Activated naive CD8-positive, alpha-beta T cell (primary cell): ENCODE measurements around the gene TXNL1.
"Not testable (repeated sequence)": the region's sequence is repeated elsewhere in the genome, so short reads cannot be mapped to it uniquely, and the experiment has no call there.

Experiments used
- H3K27ac Mint-ChIP-seq: one replicate; pipeline ENCODE4 v1.8.0; 2021; ENCODE audit warnings: mixed read lengths
- H3K27me3 Mint-ChIP-seq: one replicate; pipeline ENCODE4 v1.8.0; 2021; ENCODE audit warnings: mixed read lengths
- H3K36me3 Mint-ChIP-seq: one replicate; pipeline ENCODE4 v1.8.0; 2021; ENCODE audit warnings: mixed read lengths
- H3K4me1 Mint-ChIP-seq: one replicate; pipeline ENCODE4 v1.8.0; 2021; ENCODE audit warnings: low read depth, mixed read lengths
- H3K4me3 Mint-ChIP-seq: one replicate; pipeline ENCODE4 v1.8.0; 2021; ENCODE audit warnings: mild to moderate bottlenecking, mixed read lengths
- H3K9me3 Mint-ChIP-seq: one replicate; pipeline ENCODE4 v1.8.0; 2021; ENCODE audit warnings: low read depth, mixed read lengths

Gene TXNL1

GRCh38 chr18:56638232-56639103, at the start of gene TXNL1:
TXNL1 (minus strand) TSS chr18:56638592; CDS start chr18:56638440, 152 bp downstream.
- H3K27me3 Mint-ChIP-seq: no peaks in the 10 kb centered on the region
- peaks cover 45% of the 10 kb centered on the region for H3K4me1 Mint-ChIP-seq
- H3K36me3 Mint-ChIP-seq: peaks cover 9% of the 10 kb centered on the region
- no peaks in the 10 kb centered on the region for H3K9me3 Mint-ChIP-seq
- H3K27ac Mint-ChIP-seq: peak within 1 kb of the TSS; percentile 94
- H3K4me3 Mint-ChIP-seq: peak within 1 kb of the TSS; percentile 100

DNA sequence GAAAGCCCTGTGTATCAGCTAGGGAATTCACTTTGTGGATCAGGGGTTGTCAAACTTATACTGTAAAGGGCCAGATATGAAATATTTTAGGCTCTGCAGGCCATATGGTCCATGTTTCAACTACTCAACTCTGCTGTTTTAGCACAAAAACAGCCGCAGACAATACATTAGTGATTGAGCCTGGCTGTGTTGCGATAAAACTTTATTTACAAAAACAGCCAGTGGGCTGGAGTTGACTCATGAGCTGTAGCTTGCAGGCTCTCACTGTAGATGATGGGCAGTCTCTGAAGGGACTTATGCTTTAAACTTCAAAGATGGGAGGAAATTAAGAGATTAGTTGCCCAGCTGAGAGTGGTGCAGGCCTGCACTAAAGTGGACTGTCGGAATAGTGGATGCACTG, 45.9 kb upstream of the TXNL1 start:
- H3K4me1 Mint-ChIP-seq: no peaks in the 10 kb centered on the region
- no peak overlapping the region for H3K27ac Mint-ChIP-seq
- H3K9me3 Mint-ChIP-seq: no peaks in the 10 kb centered on the region
- H3K36me3 Mint-ChIP-seq: peaks cover 2% of the 10 kb centered on the region
- no peak overlapping the region for H3K4me3 Mint-ChIP-seq
- no peaks in the 10 kb centered on the region for H3K27me3 Mint-ChIP-seq

GRCh38 chr18:56678836-56679565, 40.6 kb upstream of the TXNL1 start:
- Mint-ChIP-seq H3K9me3 (no peaks in the 10 kb centered on the region), H3K36me3 (peaks cover 18% of the 10 kb centered on the region), H3K4me1 (no peaks in the 10 kb centered on the region), H3K4me3 (no peak overlapping the region), H3K27me3 (no peaks in the 10 kb centered on the region), H3K27ac (no peak overlapping the region)

DNA sequence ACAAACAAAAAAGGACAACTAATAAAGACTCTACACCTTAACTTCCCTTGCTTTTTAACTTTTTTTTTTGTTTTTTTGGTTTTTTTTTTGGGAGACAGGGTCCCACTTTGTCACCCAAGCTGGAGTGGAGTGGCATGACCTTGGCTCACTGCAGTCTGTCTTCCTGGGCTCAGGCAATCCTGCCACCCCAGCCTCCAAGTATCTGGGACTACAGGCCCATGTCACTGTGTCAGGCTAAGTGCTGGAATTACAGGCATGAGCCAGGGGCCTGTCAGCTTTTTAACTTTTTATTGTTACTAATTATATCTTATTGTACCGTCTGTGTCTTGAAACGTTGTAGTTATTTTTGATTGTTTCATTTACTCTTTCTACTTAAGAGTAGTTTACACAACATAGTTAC, 38.2 kb upstream of the TXNL1 start:
- Mint-ChIP-seq H3K9me3 (no peaks in the 10 kb centered on the region), H3K4me3 (no peak overlapping the region), H3K27me3 (no peaks in the 10 kb centered on the region), H3K4me1 (peaks cover 2% of the 10 kb centered on the region), H3K36me3 (peaks cover 18% of the 10 kb centered on the region), H3K27ac (no peak overlapping the region)

GRCh38 chr18:56672981-56673380, 34.6 kb upstream of the TXNL1 start:
- H3K9me3 Mint-ChIP-seq: no peaks in the 10 kb centered on the region
- H3K27me3 Mint-ChIP-seq: no peaks in the 10 kb centered on the region
- H3K36me3 Mint-ChIP-seq: peaks cover 14% of the 10 kb centered on the region
- H3K27ac Mint-ChIP-seq: no peak overlapping the region
- H3K4me3 Mint-ChIP-seq: no peak overlapping the region
- peaks cover 27% of the 10 kb centered on the region for H3K4me1 Mint-ChIP-seq

GRCh38 chr18:56672391-56672790, 34.0 kb upstream of the TXNL1 start:
- no peaks in the 10 kb centered on the region for H3K9me3 Mint-ChIP-seq
- no peaks in the 10 kb centered on the region for H3K27me3 Mint-ChIP-seq

DNA sequence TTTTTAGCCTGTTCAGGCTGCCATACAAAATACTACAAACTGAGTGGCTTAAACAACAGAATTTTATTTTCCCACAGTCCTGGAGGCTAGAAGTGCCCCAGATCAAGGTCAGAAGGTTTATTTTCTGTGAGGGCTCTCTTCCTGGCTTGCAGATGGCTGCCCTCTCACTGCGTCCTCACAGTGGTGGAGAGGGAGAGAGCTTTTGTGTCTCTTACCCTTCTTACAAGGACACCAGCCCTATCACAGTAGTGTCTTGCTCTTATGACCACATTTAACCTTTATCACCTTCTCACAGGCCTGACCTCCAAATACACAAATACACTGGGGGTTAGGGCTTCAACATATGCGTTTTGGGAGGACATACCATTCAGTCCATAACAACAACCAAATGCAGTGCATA, 24.5 kb upstream of the TXNL1 start:
- Mint-ChIP-seq H3K9me3 (no peaks in the 10 kb centered on the region), H3K36me3 (peaks cover 13% of the 10 kb centered on the region), H3K27ac (no peak overlapping the region), H3K27me3 (no peaks in the 10 kb centered on the region), H3K4me3 (no peak overlapping the region), H3K4me1 (peaks cover 54% of the 10 kb centered on the region)

More at GRCh38 chr18:56672391-56672790, 34.0 kb upstream of the TXNL1 start:
- no peak overlapping the region for H3K27ac Mint-ChIP-seq
- peaks cover 33% of the 10 kb centered on the region for H3K4me1 Mint-ChIP-seq
- no peak overlapping the region for H3K4me3 Mint-ChIP-seq
- H3K36me3 Mint-ChIP-seq: peaks cover 9% of the 10 kb centered on the region

- H3K36me3 Mint-ChIP-seq: peaks cover 13% of the 10 kb centered on the region
- H3K9me3 Mint-ChIP-seq: no peaks in the 10 kb centered on the region
- peaks cover 50% of the 10 kb centered on the region for H3K4me1 Mint-ChIP-seq
- no peak overlapping the region for H3K27ac Mint-ChIP-seq
- no peaks in the 10 kb centered on the region for H3K27me3 Mint-ChIP-seq
- H3K4me3 Mint-ChIP-seq: no peak overlapping the region
These were observed 24.1 kb upstream of the TXNL1 start for GRCh38 chr18:56662502-56662901.

- peaks cover 45% of the 10 kb centered on the region for H3K4me1 Mint-ChIP-seq
- H3K27me3 Mint-ChIP-seq: no peaks in the 10 kb centered on the region
- no peaks in the 10 kb centered on the region for H3K9me3 Mint-ChIP-seq
- H3K27ac Mint-ChIP-seq: no peak overlapping the region
- H3K36me3 Mint-ChIP-seq: peaks cover 13% of the 10 kb centered on the region
- no peak overlapping the region for H3K4me3 Mint-ChIP-seq
These were observed 23.6 kb upstream of the TXNL1 start for GRCh38 chr18:56662063-56662408.

- no peak overlapping the region for H3K27ac Mint-ChIP-seq
- no peaks in the 10 kb centered on the region for H3K9me3 Mint-ChIP-seq
- no peaks in the 10 kb centered on the region for H3K27me3 Mint-ChIP-seq
- peaks cover 44% of the 10 kb centered on the region for H3K4me1 Mint-ChIP-seq
- H3K4me3 Mint-ChIP-seq: no peak overlapping the region
- peaks cover 13% of the 10 kb centered on the region for H3K36me3 Mint-ChIP-seq
These were observed 23.1 kb upstream of the TXNL1 start for GRCh38 chr18:56661360-56662062.

DNA sequence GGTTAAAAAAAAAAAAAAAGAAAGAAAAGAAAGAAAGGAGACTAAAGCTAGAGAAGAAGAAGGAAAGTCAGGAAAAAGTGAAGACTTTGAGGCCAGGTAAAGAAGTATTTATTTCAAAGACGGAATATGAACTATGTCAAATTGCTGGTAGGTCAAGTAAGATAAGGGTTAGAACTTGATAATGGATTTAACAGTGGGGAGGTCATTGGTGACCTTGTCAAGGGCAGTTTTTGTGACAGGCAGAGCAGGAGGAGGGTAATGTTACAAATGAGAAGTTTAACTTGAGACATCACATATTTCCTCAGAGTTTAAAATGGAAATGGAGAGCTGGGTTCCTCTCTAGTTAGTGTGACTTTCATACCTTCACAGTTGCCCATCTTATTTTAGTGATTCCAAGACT, 22.3 kb upstream of the TXNL1 start:
- Mint-ChIP-seq H3K27me3 (no peaks in the 10 kb centered on the region), H3K4me1 (peaks cover 45% of the 10 kb centered on the region), H3K4me3 (no peak overlapping the region), H3K27ac (no peak overlapping the region), H3K36me3 (peaks cover 13% of the 10 kb centered on the region), H3K9me3 (no peaks in the 10 kb centered on the region)

DNA sequence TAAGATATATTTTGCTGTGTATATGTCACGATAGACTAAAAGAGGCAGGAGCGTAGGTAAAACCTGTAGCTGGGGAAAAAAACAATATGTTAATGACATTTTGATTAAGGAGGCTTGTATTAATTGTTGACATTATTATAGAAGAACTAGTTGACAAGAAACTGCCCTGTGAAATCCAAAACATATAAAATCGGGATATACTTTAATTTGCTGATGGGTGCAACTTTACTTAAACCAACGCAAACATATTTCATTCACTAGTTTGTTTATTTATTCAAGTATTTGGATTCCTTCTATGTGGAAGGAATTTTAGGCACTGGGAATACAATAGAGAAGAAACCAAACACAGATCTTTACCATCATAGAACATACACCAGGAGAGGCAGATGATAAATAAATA, 20.7 kb upstream of the TXNL1 start:
- Mint-ChIP-seq H3K9me3 (peaks cover 7% of the 10 kb centered on the region), H3K27ac (no peak overlapping the region), H3K27me3 (no peaks in the 10 kb centered on the region), H3K4me3 (no peak overlapping the region), H3K4me1 (peaks cover 55% of the 10 kb centered on the region), H3K36me3 (peaks cover 16% of the 10 kb centered on the region)

DNA sequence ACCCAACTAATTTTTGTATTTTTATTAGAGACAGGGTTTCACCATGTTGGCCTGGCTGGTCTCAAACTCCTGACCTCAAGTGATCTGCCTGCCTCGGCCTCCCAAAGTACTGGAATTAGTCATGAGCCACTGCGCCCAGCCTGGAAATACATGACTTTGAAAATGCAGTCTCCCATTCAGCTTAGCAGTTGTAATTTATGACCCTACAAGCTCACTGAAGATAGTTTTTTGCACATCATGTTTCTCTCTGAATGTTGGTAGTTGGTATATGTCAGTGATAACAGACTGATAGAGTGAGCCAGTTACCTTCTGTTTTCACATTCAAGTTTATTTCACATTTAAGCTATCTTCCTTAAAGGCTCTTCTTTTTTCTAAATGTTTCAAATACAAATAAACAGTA, 19.9 kb upstream of the TXNL1 start:
- no peaks in the 10 kb centered on the region for H3K27me3 Mint-ChIP-seq
- H3K36me3 Mint-ChIP-seq: peaks cover 16% of the 10 kb centered on the region
- H3K27ac Mint-ChIP-seq: no peak overlapping the region
- H3K9me3 Mint-ChIP-seq: peaks cover 7% of the 10 kb centered on the region
- no peak overlapping the region for H3K4me3 Mint-ChIP-seq
- H3K4me1 Mint-ChIP-seq: peaks cover 57% of the 10 kb centered on the region

GRCh38 chr18:56654280-56654679, 15.9 kb upstream of the TXNL1 start:
- H3K4me3 Mint-ChIP-seq, H3K9me3 Mint-ChIP-seq, H3K27me3 Mint-ChIP-seq, H3K27ac Mint-ChIP-seq: not testable (repeated sequence)
- H3K36me3 Mint-ChIP-seq: peaks cover 10% of the 10 kb centered on the region
- H3K4me1 Mint-ChIP-seq: peaks cover 59% of the 10 kb centered on the region

GRCh38 chr18:56652802-56653201, 14.4 kb upstream of the TXNL1 start:
- H3K27me3 Mint-ChIP-seq: no peaks in the 10 kb centered on the region
- H3K4me1 Mint-ChIP-seq: peaks cover 56% of the 10 kb centered on the region
- peak overlapping the region; percentile 95 for H3K4me3 Mint-ChIP-seq
- H3K36me3 Mint-ChIP-seq: peaks cover 6% of the 10 kb centered on the region
- H3K9me3 Mint-ChIP-seq: peaks cover 7% of the 10 kb centered on the region
- peak overlapping the region; percentile 87 for H3K27ac Mint-ChIP-seq
